Colonic mucosa (tissue), 4 donors: ENCODE measurements around the gene UBTFL1. TPM values are rescaled to one million over a fixed set of nuclear protein-coding genes. Genes with fewer than 3 reads are reported as not detected.

Source experiments
- DNase-seq: peaks from one replicate; pipeline ENCODE4 v3.0.0-alpha.2; 2020
- H3K27ac ChIP-seq: fragments of 200-600 bp; one replicate; pipeline ENCODE4 v1.8.0; 2021
- H3K27me3 ChIP-seq: fragments of 200-600 bp; one replicate; pipeline ENCODE4 v1.8.0; 2021
- H3K36me3 ChIP-seq: fragments of 200-600 bp; one replicate; pipeline ENCODE4 v1.8.0; 2021
- H3K4me1 ChIP-seq: fragments of 200-600 bp; one replicate; pipeline ENCODE4 v1.8.0; 2021; ENCODE audit warnings: mild to moderate bottlenecking
- H3K4me3 ChIP-seq: fragments of 200-600 bp; one replicate; pipeline ENCODE4 v1.8.0; 2021
- H3K9ac ChIP-seq, 2 donors: one replicate each; pipeline ENCODE4 v1.7.0; 2013; ENCODE audit warnings: control low read depth in 2 of 2, low read depth in 2 of 2, low read length in 2 of 2
- H3K9me3 ChIP-seq: fragments of 200-600 bp; one replicate; pipeline ENCODE4 v1.8.0; 2021
- intact Hi-C: fragments of 100-400 bp; cut with DNase I; formaldehyde crosslinking; loops from one replicate; pipeline ENCODE4 v1.14.1; 2022
- total RNA-seq, 2 donors: library from RNA; stranded (reverse); fragmentation: NEBNext Ultra II Directional in 1 of 2; extraction: Animal tissue kit (Norgen Biotek cat#: 25700) in 1 of 2; gene quantifications; one replicate each; pipeline ENCODE4 v1.2.1, GENCODE V29; 2021
- TF ChIP-seq, protein P1 (sequence below): fragments of 200-600 bp; IDR thresholded peaks from one replicate; pipeline ENCODE4 v1.8.0; 2022; ENCODE audit warnings: antibody characterized with exemption, mild to moderate bottlenecking
- donor health status: healthy.
- donor health status: DM: no; HTN: no; CAD: no.
- donor health status: DM: no; HTN: no; CAD: no.

The UBTFL1 gene
- total RNA-seq, 2 donors from 2014 or later = not detected

DNA sequence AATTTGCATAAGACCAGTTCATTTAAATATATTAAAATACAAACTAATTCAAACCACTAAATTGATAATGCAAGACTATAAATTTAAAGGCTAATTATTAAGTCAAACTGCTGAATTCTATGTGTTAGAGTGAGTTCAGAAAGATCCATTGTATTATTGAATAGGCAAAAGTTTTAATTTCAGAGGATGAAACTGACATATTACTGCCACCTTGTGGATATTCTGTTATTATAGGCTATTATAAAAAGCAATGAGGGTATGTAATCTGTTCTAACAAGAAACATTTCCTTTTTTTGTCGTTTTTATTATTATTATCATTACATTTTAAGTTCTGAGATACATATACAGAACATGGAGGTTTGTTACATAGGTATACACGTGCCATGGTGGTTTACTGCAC lies 27.8 kb downstream of the UBTFL1 start:
- intact Hi-C loops = no loop called here
- TF ChIP-seq, protein P1, sequence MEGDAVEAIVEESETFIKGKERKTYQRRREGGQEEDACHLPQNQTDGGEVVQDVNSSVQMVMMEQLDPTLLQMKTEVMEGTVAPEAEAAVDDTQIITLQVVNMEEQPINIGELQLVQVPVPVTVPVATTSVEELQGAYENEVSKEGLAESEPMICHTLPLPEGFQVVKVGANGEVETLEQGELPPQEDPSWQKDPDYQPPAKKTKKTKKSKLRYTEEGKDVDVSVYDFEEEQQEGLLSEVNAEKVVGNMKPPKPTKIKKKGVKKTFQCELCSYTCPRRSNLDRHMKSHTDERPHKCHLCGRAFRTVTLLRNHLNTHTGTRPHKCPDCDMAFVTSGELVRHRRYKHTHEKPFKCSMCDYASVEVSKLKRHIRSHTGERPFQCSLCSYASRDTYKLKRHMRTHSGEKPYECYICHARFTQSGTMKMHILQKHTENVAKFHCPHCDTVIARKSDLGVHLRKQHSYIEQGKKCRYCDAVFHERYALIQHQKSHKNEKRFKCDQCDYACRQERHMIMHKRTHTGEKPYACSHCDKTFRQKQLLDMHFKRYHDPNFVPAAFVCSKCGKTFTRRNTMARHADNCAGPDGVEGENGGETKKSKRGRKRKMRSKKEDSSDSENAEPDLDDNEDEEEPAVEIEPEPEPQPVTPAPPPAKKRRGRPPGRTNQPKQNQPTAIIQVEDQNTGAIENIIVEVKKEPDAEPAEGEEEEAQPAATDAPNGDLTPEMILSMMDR = peak; percentile 24
- Histone ChIP-seq H3K27ac (no peak overlapping the region), H3K9me3 (no peaks in the 10 kb centered on the region), H3K4me3 (no peak overlapping the region), H3K9ac (no peak overlapping the region), H3K4me1 (no peaks in the 10 kb centered on the region), H3K27me3 (no peaks in the 10 kb centered on the region), H3K36me3 (no peaks in the 10 kb centered on the region)
- DNase-seq = no peak

DNA sequence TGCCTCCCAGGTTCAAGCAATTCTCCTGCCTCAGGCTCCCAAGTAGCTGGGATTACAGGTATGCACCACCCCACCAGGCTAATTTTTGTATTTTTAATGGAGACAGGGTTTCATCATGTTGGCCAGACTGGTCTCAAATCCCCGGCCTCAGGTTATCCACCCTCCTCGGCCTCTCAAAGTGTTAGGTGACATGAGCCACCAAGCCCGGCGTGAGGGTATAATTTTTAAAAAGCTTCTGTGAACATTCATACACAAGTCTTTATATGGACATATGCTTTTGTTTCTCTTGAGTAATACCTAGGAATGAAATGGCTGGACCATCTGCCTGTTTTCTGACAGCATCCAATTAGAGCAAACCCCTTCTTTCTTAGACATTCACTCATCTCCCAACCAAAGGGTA lies 34.4 kb downstream of the UBTFL1 start:
- H3K9me3 ChIP-seq = no peaks in the 10 kb centered on the region
- no peaks in the 10 kb centered on the region for H3K4me1 ChIP-seq
- H3K27me3 ChIP-seq = no peaks in the 10 kb centered on the region
- no peak overlapping the region for H3K27ac ChIP-seq
- H3K9ac ChIP-seq = no peak overlapping the region
- no peaks in the 10 kb centered on the region for H3K36me3 ChIP-seq
- intact Hi-C loops = no loop called here
- TF ChIP-seq, protein P1 = no peak
- no peak for DNase-seq
- no peak overlapping the region for H3K4me3 ChIP-seq

DNA sequence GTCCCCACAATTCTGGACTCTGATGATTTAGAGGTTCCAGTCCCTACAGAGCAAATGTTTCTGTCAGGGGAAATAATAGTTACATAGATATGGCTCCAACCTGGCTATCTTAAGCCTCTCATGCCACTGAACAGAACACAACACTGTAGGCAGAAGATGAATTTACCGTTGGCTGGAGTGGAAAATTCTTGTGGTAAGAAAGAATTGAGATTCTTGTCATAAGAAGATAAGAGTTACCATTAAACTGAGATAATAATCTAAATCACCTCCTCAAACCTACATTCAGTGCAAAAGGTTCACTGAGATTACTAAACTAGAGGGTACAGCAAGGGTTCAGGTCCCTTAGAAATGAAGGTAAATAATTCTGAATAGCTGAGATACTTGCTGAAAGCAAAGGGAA lies 38.6 kb downstream of the UBTFL1 start:
- Histone ChIP-seq H3K27ac (no peak overlapping the region), H3K9ac (no peak overlapping the region), H3K36me3 (no peaks in the 10 kb centered on the region), H3K27me3 (no peaks in the 10 kb centered on the region), H3K4me3 (no peak overlapping the region), H3K4me1 (no peaks in the 10 kb centered on the region), H3K9me3 (no peaks in the 10 kb centered on the region)
- TF ChIP-seq, protein P1 = no peak
- no peak for DNase-seq
- intact Hi-C loops = no loop called here

DNA sequence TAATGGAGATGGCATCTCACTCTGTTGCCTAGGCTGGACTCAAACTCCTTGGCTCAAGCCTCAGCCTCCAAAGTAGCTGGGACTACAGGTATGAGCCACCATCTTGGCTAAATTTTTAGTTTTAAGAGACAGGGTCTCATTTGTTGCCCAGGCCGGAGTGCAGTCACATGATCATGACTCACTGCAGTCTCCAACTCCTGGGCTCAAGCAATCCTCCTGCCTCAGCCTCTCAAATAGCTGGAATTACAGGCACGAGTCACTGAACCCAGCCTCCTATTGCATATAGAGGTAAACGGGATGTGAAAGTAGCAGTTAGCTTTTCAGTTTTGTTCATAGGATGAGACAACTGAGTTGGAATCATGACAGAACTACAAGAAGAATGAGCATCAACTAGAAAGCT lies 39.2 kb downstream of the UBTFL1 start:
- H3K9me3 ChIP-seq = no peaks in the 10 kb centered on the region
- intact Hi-C loops = no loop called here
- H3K36me3 ChIP-seq = no peaks in the 10 kb centered on the region
- no peaks in the 10 kb centered on the region for H3K4me1 ChIP-seq
- no peaks in the 10 kb centered on the region for H3K27me3 ChIP-seq
- H3K4me3 ChIP-seq = no peak overlapping the region
- no peak for DNase-seq
- H3K27ac ChIP-seq = no peak overlapping the region
- TF ChIP-seq, protein P1 = no peak
- H3K9ac ChIP-seq = no peak overlapping the region

DNA sequence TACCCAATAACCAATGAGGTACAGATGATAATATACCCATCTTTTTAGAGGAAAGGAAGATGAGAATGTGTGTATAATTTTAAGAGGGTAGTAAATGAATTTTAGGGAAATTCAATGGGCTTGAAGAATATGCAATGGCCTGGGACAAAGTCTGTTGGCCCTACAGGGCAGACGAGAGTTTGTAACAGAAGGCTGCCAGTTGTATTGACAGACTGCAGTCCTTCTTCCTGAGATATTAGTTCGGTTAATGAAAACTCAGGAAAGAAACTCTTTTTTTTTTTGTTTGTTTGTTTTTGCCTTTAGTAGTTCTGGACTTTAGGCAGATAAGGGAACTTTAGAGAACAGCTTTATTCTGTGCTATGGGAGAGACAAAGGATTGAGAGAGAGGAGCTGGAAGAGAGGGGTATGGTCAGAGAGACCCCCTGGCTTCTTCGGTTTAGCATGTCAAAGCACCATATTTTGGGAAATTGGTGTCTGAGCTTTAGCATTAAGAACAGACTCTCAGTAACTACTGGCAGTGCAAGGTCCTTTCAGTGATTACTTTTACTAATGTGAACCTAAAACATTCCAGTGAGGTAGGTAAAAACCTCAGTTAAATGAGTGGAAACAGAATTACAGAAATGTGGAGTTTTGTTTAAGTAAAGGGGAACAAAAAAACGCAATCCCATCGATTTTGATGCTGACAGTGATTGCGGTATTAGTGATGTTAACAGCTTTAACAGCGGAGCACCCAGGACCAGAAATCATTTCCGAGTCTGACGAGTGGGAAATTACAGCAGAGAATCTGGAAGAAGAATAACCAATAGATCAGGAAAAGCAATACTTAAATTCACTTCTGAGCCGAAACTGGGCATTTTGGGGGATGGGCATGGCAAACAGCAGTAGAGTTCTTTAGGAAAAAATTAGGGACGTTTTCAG lies 48.1 kb downstream of the UBTFL1 start:
- no peaks in the 10 kb centered on the region for H3K9me3 ChIP-seq
- no peaks in the 10 kb centered on the region for H3K4me1 ChIP-seq
- H3K9ac ChIP-seq = peak overlapping the region in 1 of 2 donors; percentile 29
- H3K27ac ChIP-seq = no peak overlapping the region
- TF ChIP-seq, protein P1 = no peak
- DNase-seq = no peak
- H3K27me3 ChIP-seq = no peaks in the 10 kb centered on the region
- H3K4me3 ChIP-seq = peak overlapping the region; percentile 20
- no peaks in the 10 kb centered on the region for H3K36me3 ChIP-seq
- intact Hi-C loops = no loop called here
